Measurements from ENCODE around the gene APOL1. TPM values are rescaled to one million over a fixed set of nuclear protein-coding genes. Genes with fewer than 3 reads are reported as not detected.

APOL1 gene
- total RNA-seq, 1 experiment from 2014 or later = 33.0 TPM

DNA sequence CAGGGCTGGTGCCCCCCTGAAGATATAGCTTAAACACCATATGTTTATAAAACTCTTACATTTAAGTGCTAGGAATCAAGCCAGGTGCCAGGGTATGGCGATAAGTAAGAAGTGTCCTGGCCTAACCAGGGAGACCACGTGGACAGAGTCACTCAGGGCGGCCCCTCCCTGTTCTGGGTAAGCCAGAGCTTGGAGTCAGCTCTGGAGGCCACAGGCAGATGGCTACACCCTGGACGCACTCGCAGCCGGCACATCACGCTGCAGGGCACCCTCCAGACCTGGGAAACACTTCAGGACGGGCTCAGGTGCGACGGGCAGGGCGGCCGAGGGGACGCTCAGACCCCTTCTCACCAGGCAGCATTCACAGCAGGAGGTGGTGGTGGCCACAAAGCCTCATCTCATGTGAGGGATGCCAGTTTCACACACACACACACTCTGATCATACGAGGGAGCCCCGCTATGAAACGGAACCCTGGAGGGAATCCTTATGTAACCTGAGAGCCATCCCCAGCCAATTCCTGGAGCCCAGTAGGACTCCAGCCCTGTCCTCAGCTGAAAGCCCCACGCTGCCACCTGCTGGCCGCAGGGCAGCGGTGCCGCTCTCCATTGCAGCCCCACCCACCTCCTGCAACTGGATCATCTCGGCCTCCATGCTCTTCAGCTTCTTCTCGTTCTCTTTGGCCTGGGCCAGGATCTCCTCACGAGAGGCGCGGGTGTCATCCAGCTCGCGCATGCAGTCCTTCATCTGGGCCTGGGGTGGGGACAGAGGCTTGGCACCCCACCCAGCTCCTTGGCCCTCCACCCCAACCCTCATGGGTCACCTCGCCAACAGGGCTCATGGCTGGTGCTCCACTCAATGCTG is 33.4 kb downstream of the APOL1 start:
- peaks cover 87% of the 10 kb centered on the region for H3F3A ChIP-seq (ENCODE audit: insufficient read depth, low read depth)
- no TSS peak for BruUV-seq (replicated peaks)
- H3K27me3 ChIP-seq (ENCODE audit: insufficient read depth, low read depth) = no peaks in the 10 kb centered on the region
- H3K4me3 ChIP-seq = no peak overlapping the region
- intact Hi-C loops (cut with micrococcal nuclease; ENCODE audit: unreplicated experiment) = no loop called here
- H3K4me2 ChIP-seq = no peak overlapping the region
- no peak overlapping the region for H2AFZ ChIP-seq
- H3K9me2 ChIP-seq (ENCODE audit: insufficient read depth) = no peaks in the 10 kb centered on the region
- ChIA-PET CTCF (interaction anchor here (0.5 to 1.4 kb wide), 7 partner anchors 11 to 221 kb away, joined by 3 to 4 read pairs (median 3); partner anchors contain the start of gene FOXRED2), POLR2A (ENCODE audit: unreplicated experiment) (interaction anchor here (0.6 kb wide), 3 partner anchors 8 to 990 kb away, joined by 5 to 16 read pairs (median 7); no protein-coding TSS in a partner anchor)
- no peaks in the 10 kb centered on the region for H3K9me3 ChIP-seq (ENCODE audit: insufficient read depth, low read depth)
- H3K79me2 ChIP-seq (ENCODE audit: low read depth) = no peaks in the 10 kb centered on the region
- TF ChIP-seq EZH2 (IDR thresholded peaks at IDR 0.05; ENCODE audit: low read depth) = no peak
- TF ChIP-seq, protein P1, sequence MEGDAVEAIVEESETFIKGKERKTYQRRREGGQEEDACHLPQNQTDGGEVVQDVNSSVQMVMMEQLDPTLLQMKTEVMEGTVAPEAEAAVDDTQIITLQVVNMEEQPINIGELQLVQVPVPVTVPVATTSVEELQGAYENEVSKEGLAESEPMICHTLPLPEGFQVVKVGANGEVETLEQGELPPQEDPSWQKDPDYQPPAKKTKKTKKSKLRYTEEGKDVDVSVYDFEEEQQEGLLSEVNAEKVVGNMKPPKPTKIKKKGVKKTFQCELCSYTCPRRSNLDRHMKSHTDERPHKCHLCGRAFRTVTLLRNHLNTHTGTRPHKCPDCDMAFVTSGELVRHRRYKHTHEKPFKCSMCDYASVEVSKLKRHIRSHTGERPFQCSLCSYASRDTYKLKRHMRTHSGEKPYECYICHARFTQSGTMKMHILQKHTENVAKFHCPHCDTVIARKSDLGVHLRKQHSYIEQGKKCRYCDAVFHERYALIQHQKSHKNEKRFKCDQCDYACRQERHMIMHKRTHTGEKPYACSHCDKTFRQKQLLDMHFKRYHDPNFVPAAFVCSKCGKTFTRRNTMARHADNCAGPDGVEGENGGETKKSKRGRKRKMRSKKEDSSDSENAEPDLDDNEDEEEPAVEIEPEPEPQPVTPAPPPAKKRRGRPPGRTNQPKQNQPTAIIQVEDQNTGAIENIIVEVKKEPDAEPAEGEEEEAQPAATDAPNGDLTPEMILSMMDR (conservative IDR thresholded peaks at IDR 0.05) = peak; percentile 97
- H3K27ac ChIP-seq = no peak overlapping the region
- no peaks in the 10 kb centered on the region for H3K4me1 ChIP-seq (replicated peaks; ENCODE audit: insufficient read depth)
- peaks cover 66% of the 10 kb centered on the region for H4K20me1 ChIP-seq (ENCODE audit: insufficient read depth)
- H3K36me3 ChIP-seq (ENCODE audit: low read depth) = peaks cover 45% of the 10 kb centered on the region
- DNase-seq = peak; percentile 62 to 79

DNA sequence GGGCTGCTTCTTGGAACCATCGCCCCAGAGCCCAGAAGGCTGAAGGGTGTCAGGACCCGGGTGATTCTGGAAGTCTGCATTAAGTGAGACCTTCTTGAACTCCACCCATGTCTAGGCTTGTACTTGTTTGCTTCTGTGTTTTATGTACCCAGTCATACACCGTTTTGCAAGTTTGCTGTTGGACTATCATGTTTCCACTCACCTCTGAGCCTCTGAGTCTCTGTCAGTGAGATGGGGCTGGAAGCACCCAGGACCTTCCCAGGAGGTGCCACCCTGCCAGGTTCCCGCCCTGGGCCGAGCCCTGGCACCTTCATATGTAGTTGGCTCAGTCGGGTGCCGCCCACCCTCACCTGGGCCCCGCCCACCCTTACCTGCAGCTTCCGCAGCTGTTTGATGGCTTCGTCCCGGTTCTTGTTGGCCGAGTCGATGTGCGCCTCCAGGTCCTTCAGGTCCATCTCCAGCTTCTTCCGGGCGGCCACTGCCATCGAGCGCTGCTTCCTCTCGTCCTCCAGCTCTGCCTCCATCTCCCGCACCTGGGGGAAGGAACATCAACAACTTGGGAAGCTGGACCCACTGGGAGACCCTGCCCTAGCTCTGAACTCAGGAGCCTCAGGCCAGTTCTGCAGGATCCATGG is 35.1 kb downstream of the APOL1 start:
- intact Hi-C loops (cut with micrococcal nuclease; ENCODE audit: unreplicated experiment) = no loop called here
- Histone ChIP-seq H3K79me2 (ENCODE audit: low read depth) (no peaks in the 10 kb centered on the region), H3K9me2 (ENCODE audit: insufficient read depth) (no peaks in the 10 kb centered on the region), H3K4me3 (no peak overlapping the region), H3K4me2 (no peak overlapping the region), H3K27ac (no peak overlapping the region), H4K20me1 (ENCODE audit: insufficient read depth) (peaks cover 58% of the 10 kb centered on the region), H2AFZ (no peak overlapping the region), H3K36me3 (ENCODE audit: low read depth) (peaks cover 60% of the 10 kb centered on the region), H3K4me1 (replicated peaks; ENCODE audit: insufficient read depth) (no peaks in the 10 kb centered on the region), H3F3A (ENCODE audit: insufficient read depth, low read depth) (peaks cover 87% of the 10 kb centered on the region), H3K27me3 (ENCODE audit: insufficient read depth, low read depth) (no peaks in the 10 kb centered on the region), H3K9me3 (ENCODE audit: insufficient read depth, low read depth) (no peaks in the 10 kb centered on the region)
- no TSS peak for BruUV-seq (replicated peaks)
- ChIA-PET POLR2A (ENCODE audit: unreplicated experiment) (no interaction called here), CTCF (interaction anchor here (1.4 kb wide), 1 partner anchor 198 kb away, joined by 3 read pairs; no protein-coding TSS in a partner anchor)
- TF ChIP-seq EZH2 (IDR thresholded peaks at IDR 0.05; ENCODE audit: low read depth) = no peak
- TF ChIP-seq, protein P1 (conservative IDR thresholded peaks at IDR 0.05) = no peak
- peak in 1 of 2 experiments; percentile 54 for DNase-seq

DNA sequence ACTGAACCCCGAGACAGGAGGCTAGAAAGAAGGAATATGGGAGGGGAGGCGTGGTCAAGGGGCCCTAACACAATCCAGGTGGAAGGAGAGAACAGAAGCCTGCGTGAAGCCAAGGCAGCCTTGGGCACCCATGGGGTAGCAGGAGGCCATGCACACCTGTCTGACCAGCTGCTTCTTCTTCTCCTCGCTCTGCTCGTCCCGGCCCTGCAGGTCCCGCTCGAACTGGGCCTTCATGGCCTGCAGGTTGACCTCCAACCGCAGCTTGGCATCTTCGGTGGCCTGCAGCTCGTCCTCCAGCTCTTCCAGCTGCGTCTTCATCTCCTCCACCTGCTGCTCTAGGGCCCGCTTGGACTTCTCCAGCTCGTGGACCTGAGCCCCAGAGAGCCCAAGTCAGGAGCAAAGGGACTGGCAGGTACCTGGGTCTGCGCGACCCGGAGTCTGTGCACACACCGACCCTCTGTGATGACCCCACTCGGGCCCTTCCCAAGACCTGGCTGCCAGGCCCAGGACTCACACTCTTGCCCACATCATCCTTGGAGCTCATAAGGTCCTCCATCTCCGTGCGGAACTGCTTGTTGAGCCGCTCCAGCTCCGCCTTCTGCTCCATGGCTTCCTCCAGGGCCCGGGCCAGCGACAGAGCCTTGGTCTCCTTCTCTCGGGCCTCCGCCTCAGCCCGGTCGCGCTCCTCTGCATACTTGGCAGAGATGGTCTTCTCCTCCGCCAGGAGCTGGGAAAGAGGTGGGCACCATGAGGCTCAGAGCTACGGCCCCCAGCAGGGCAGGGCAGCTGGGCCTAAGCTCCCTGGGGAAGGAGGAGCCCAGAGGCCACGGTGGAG is 35.9 kb downstream of the APOL1 start:
- no peaks in the 10 kb centered on the region for H3K9me3 ChIP-seq (ENCODE audit: insufficient read depth, low read depth)
- peaks cover 67% of the 10 kb centered on the region for H3K36me3 ChIP-seq (ENCODE audit: low read depth)
- H3K79me2 ChIP-seq (ENCODE audit: low read depth) = no peaks in the 10 kb centered on the region
- intact Hi-C loops (cut with micrococcal nuclease; ENCODE audit: unreplicated experiment) = no loop called here
- H3F3A ChIP-seq (ENCODE audit: insufficient read depth, low read depth) = peaks cover 86% of the 10 kb centered on the region
- H4K20me1 ChIP-seq (ENCODE audit: insufficient read depth) = peaks cover 60% of the 10 kb centered on the region
- ChIA-PET CTCF (no interaction called here), POLR2A (ENCODE audit: unreplicated experiment) (no interaction called here)
- no peak overlapping the region for H3K27ac ChIP-seq
- H3K9me2 ChIP-seq (ENCODE audit: insufficient read depth) = no peaks in the 10 kb centered on the region
- no peak overlapping the region for H3K4me2 ChIP-seq
- H3K27me3 ChIP-seq (ENCODE audit: insufficient read depth, low read depth) = no peaks in the 10 kb centered on the region
- no peaks in the 10 kb centered on the region for H3K4me1 ChIP-seq (replicated peaks; ENCODE audit: insufficient read depth)
- no peak overlapping the region for H3K4me3 ChIP-seq
- no peak overlapping the region for H2AFZ ChIP-seq
- no peak for DNase-seq
- TF ChIP-seq EZH2 (IDR thresholded peaks at IDR 0.05; ENCODE audit: low read depth) = no peak
- TF ChIP-seq, protein P1 (conservative IDR thresholded peaks at IDR 0.05) = no peak
- TSS peak; percentile 84 for BruUV-seq (replicated peaks)

Measured in PC-9 (cell line).